GM21717 (cell line): ENCODE measurements around the gene MRPL4.

Experiments used
- ATAC-seq: cut with Tn5 transposase; IDR thresholded peaks from one replicate; pipeline ENCODE4 v1.9.1; 2021; ENCODE audit warnings: mild to moderate bottlenecking, moderate library complexity; ENCODE audit not compliant: unreplicated experiment

MRPL4 gene

DNA sequence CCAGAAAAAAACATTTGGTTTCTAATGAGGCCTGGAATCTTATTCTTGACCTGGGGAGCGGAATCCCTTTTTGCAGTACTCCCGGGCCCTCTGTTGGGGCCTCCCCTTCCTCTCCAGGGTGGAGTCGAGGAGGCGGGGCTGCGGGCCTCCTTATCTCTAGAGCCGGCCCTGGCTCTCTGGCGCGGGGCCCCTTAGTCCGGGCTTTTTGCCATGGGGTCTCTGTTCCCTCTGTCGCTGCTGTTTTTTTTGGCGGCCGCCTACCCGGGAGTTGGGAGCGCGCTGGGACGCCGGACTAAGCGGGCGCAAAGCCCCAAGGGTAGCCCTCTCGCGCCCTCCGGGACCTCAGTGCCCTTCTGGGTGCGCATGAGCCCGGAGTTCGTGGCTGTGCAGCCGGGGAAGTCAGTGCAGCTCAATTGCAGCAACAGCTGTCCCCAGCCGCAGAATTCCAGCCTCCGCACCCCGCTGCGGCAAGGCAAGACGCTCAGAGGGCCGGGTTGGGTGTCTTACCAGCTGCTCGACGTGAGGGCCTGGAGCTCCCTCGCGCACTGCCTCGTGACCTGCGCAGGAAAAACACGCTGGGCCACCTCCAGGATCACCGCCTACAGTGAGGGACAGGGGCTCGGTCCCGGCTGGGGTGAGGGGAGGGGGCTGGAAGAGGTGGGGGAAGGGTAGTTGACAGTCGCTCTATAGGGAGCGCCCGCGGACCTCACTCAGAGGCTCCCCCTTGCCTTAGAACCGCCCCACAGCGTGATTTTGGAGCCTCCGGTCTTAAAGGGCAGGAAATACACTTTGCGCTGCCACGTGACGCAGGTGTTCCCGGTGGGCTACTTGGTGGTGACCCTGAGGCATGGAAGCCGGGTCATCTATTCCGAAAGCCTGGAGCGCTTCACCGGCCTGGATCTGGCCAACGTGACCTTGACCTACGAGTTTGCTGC lies 35.1 kb downstream of the MRPL4 start, which contains the start of gene ICAM4:
Gene ICAM4 (plus strand): TSS at position 153 of the 935 bp plus-strand sequence. CDS start 58 bp downstream, at position 211.
- ATAC-seq, result no peak

DNA sequence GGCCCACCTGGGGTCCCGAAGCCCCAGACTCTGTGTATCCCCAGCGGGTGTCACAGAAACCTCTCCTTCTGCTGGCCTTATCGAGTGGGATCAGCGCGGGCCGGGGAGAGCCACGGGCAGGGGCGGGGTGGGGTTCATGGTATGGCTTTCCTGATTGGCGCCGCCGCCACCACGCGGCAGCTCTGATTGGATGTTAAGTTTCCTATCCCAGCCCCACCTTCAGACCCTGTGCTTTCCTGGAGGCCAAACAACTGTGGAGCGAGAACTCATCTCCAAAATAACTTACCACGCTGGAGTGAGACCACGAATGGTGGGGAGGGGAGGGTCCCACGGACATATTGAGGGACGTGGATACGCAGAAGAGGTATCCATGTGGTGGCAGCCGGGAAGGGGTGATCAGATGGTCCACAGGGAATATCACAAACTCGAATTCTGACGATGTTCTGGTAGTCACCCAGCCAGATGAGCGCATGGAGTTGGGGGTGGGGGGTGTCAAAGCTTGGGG lies 36.7 kb downstream of the MRPL4 start:
- no peak for ATAC-seq

DNA sequence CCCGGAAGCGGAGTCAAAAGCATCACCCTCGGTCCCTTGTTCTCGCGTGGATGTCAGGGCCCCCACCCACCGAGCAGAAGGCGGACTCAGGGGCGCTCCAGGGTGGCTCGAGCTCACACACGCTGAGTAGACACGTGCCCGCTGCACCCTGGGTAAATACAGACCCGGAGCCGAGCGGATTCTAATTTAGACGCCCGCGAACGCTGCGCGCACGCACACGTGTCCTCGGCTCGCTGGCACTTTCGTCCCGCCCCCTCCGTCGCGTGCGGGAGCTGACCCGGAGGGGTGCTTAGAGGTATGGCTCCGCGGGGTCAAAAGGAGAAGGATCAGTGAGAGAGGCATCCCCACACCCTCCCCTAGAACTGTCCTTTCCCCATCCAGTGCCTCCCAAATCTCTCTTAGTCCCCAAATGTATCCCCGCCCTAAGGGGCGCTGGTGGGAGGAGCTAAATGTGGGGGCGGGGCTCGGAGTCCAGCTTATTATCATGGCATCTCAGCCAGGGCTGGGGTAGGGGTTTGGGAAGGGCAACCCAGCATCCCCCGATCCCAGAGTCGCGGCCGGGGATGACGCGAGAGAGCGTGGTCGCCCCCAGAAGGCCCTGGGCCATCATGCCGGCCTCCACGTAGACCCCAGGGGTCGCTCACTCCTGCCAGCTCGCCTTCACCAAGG lies 37.3 kb downstream of the MRPL4 start:
- no peak for ATAC-seq

DNA sequence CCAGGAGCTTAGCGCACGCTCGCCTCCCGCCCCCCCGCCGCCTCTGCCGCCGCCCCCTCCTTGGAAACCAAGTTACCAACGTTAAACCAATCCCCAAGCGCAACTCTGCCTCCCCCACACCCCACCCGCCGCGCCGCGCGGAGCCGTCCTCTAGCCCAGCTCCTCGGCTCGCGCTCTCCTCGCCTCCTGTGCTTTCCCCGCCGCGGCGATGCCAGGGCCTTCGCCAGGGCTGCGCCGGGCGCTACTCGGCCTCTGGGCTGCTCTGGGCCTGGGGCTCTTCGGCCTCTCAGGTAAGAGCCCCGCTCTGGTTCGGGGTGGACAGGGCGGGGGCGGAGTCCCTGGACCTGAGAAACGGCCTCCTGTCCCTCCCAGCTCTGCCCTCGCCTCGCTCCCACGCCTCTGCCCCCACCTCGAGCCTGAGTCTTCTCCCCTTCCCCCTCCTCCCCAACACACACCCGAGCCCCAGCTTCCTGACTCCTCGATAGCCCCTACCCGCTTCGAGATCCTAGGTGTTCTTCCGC lies 37.9 kb downstream of the MRPL4 start, which contains the start of gene ICAM5:
Gene ICAM5 (plus strand): TSS at position 117 of the 521 bp plus-strand sequence. CDS start 92 bp downstream, at position 209.
- no peak for ATAC-seq

DNA sequence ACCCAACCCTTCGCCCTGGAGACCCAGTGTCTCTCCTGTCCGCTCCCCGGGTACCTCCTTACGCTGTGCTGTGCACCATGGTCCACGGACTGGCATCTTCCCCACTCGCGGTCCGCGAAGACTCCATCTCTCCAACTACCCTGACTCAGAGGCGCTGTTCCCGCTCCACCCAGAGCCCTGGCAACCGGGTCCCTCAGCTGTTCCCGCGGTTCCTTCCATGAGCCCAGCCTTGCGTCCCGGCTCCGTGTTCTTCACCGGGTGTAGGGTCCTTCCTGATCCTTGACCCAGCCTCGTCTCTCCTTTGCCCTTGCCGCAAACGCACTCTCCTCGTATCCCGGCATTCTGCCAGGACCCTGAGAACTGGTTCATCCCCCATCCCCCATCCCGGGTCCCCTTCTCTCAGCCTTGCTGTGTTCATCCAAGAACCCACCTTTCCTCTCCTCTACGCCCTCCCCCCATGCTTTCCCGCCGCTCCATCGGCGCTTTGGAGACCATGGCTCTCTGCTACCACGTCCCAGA lies 38.4 kb downstream of the MRPL4 start:
- no peak for ATAC-seq

DNA sequence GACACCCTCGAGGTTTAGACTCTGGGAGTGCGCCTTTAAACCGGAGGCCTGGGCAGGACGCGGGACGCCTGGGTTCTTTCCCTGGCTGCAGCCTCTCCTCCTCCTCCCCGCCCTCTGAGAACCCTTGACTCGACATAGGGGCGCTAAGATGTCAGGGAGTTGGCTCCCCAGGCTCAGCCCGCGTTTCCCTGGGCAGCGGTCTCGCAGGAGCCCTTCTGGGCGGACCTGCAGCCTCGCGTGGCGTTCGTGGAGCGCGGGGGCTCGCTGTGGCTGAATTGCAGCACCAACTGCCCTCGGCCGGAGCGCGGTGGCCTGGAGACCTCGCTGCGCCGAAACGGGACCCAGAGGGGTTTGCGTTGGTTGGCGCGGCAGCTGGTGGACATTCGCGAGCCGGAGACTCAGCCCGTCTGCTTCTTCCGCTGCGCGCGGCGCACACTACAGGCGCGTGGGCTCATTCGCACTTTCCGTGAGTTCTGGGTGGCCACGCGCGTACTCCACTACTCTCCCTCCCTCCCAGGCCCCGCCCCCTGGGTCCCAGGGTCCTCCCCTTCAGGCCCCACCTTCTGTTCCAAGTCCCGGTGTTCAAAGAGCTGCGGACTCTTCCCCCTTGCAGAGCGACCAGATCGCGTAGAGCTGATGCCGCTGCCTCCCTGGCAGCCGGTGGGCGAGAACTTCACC lies 39.0 kb downstream of the MRPL4 start:
- no peak for ATAC-seq

DNA sequence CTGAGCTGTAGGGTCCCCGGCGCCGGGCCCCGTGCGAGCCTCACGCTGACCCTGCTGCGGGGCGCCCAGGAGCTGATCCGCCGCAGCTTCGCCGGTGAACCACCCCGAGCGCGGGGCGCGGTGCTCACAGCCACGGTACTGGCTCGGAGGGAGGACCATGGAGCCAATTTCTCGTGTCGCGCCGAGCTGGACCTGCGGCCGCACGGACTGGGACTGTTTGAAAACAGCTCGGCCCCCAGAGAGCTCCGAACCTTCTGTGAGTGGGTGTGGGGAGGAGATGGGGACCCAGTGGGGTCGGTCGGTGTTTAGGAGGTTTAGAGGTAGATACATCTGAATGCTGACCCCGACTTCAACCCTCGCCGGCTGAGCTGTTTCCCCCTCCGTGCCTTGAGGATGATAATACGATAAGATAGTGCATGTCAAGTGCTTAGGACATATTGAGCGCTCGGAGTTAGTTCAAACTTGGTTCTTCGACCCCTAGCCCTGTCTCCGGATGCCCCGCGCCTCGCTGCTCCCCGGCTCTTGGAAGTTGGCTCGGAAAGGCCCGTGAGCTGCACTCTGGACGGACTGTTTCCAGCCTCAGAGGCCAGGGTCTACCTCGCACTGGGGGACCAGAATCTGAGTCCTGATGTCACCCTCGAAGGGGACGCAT lies 39.7 kb downstream of the MRPL4 start:
- ATAC-seq, result peak; percentile 1

DNA sequence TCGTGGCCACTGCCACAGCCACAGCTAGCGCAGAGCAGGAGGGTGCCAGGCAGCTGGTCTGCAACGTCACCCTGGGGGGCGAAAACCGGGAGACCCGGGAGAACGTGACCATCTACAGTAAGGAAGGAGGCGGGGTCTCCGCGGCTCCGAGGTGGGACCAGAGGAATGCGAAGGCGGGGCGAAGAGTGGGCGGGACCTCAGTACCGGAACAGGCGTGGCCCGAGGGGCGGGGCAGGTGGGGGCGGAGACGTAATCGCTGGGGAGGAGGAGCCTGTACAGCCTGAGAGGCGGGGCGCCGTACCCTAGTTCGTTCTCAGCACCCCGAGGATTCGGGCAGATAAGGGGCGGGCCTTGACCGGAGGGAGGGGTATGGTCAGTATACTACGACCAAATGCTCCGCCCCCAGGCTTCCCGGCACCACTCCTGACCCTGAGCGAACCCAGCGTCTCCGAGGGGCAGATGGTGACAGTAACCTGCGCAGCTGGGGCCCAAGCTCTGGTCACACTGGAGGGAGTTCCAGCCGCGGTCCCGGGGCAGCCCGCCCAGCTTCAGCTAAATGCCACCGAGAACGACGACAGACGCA lies 40.3 kb downstream of the MRPL4 start:
- peak; percentile 34 for ATAC-seq

DNA sequence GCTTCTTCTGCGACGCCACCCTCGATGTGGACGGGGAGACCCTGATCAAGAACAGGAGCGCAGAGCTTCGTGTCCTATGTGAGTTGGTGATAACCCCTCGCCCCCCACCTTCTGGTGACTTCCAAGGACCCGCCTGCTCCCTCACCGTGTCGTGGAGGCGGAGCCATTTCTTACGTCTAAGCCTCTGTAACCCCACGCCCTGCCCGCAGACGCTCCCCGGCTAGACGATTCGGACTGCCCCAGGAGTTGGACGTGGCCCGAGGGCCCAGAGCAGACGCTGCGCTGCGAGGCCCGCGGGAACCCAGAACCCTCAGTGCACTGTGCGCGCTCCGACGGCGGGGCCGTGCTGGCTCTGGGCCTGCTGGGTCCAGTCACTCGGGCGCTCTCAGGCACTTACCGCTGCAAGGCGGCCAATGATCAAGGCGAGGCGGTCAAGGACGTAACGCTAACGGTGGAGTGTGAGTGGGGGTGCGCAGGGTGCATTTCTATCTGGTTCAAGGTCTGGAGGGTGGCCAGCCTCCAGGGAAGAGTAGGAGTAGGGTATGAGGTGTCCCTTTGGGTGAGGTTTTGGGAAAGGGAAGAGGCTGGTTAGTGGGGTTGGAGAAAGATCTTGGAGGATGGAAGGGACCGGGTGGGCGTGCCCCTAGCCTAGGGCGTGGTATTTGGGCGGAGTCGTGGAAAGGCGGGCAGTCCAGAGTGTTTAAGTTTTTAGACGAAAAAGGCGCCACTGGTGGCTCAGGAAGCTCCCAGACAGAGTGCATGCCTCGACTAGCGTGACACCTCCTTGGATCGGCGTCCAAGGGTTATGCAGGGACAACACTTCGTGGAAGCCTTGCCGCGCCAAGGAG lies 41.0 kb downstream of the MRPL4 start:
- no peak for ATAC-seq

DNA sequence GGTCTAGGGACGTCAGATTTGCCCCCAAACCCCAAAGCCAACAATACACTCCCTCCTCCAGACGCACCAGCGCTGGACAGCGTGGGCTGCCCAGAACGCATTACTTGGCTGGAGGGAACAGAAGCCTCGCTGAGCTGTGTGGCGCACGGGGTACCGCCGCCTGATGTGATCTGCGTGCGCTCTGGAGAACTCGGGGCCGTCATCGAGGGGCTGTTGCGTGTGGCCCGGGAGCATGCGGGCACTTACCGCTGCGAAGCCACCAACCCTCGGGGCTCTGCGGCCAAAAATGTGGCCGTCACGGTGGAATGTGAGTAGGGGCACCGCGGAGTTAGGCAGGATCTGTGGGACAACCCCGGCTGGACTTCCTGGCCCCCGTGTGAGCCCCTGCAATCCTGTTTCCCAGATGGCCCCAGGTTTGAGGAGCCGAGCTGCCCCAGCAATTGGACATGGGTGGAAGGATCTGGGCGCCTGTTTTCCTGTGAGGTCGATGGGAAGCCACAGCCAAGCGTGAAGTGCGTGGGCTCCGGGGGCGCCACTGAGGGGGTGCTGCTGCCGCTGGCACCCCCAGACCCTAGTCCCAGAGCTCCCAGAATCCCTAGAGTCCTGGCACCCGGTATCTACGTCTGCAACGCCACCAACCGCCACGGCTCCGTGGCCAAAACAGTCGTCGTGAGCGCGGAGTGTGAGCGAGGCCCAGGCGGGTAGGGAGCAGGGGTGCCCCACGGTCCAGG lies 41.8 kb downstream of the MRPL4 start:
- no peak for ATAC-seq

DNA sequence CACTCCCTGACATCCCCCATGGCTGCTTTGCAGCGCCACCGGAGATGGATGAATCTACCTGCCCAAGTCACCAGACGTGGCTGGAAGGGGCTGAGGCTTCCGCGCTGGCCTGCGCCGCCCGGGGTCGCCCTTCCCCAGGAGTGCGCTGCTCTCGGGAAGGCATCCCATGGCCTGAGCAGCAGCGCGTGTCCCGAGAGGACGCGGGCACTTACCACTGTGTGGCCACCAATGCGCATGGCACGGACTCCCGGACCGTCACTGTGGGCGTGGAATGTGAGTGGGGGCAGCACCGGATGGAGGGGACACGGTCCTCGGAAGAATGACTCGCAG lies 42.3 kb downstream of the MRPL4 start:
- no peak for ATAC-seq

DNA sequence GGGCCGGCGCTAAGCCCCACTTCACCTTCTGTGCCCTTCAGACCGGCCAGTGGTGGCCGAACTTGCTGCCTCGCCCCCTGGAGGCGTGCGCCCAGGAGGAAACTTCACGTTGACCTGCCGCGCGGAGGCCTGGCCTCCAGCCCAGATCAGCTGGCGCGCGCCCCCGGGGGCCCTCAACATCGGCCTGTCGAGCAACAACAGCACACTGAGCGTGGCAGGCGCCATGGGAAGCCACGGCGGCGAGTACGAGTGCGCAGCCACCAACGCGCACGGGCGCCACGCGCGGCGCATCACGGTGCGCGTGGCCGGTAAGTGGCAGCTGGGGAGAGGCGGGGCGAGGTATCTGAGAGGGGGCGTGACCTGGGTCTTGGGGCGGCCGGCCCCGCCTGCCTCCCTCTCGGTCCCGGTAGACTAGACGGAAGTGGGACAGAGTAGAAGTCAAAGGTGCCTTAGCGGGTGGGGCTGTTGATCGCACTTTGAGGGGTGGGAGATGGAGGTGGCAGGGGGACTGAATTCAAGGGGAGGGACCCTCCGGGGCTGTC lies 43.4 kb downstream of the MRPL4 start:
- no peak for ATAC-seq

DNA sequence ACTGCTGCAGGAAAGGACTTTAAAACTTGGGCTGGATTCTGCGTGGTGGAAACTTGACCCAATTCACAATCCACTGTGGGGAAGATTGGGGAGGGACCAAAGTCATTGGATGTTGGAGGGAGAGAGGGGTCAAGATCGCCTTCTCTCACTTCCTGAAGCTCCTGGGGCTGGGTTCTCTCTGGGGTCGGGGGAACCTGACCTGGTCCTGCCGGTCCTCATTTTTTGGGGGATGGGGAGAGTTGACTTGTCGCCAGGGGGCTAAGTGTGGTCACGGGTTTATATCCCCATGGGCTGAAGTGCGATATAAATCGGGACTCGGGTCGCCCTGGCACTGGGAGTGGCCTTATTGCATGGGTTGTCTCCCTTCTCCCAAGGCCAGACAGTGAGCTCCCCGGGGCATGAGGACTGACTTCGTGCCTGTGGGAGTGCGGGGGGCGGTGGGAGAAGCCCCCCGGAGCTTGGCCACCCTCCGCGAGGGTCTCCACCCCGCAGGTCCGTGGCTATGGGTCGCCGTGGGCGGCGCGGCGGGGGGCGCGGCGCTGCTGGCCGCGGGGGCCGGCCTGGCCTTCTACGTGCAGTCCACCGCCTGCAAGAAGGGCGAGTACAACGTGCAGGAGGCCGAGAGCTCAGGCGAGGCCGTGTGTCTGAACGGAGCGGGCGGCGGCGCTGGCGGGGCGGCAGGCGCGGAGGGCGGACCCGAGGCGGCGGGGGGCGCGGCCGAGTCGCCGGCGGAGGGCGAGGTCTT lies 44.0 kb downstream of the MRPL4 start:
- ATAC-seq, result no peak

DNA sequence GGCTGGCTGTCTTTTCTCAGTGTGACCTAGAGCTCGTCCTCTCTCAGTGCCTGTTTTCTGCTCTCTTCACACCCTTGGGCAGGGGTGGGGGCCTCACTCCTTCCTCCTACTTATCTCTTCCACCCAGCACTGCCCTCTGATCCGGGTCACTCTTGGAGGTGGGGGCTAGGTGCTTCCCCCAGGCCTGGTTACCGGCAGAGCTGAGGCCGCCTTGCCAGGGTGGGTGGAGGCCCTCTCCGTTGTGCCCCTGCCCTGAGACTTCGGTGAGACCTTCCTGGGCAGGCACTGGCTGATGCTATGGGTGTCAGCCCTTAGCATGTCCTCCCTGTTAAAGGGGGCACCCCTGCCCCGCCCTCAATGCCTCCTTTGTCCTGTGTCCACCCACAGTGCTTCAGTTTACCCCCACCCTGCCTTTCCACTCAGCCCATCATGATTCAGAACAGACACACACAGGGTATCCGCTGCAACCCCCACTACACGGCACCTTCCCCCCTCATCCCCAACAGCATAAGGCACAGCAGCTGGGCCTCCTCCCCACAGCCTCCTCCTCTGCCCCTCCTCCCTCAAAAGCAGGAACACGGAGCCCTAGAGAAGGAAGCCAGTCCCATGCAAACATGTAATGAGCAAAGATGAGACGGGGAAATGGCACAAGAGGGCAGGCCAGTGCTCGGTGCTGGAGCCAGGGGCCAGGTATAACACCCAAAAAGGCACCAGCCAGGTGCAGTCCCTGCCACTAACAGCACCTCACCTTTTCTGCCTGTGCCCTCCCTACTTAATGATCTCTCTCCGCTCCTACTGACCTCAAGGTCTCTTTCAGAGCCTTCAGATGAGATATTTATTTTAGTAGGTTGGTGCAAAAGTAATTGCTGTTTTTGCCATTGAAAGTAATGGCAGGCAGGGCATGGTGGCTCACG lies 47.8 kb downstream of the MRPL4 start:
- no peak for ATAC-seq

DNA sequence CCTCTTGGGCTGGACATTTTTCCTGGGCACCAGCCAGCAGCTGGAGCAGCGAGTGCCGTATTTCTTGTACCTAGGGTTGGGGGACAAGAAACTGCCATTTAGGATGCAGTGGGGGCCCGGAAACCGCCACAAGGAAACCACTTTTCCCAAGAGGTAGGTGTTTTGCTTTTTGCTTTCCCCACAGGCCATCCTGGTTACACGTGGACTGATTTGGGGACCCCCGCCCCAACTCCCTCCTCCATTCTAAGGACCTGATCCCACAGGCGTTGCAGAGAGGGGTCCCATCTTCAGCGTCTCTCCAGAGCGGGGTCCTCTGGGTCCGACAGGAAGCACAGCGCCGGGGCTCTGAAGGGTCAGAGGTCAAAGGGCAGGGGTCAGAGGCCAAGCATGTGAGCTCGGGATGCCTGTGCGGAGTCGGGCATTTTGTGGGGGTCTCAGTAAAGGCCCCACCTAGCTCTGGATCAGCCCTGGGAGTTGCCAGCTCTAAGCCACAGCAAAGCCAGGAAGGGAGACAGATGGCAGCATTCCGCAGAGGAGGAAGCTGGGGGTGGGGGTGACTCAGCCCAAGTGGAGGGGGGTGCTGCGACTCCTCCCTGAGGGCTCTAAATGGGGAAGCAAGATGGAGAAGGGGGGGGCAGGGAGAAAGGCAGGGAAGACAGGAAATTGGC lies 53.3 kb downstream of the MRPL4 start:
- ATAC-seq, result no peak

DNA sequence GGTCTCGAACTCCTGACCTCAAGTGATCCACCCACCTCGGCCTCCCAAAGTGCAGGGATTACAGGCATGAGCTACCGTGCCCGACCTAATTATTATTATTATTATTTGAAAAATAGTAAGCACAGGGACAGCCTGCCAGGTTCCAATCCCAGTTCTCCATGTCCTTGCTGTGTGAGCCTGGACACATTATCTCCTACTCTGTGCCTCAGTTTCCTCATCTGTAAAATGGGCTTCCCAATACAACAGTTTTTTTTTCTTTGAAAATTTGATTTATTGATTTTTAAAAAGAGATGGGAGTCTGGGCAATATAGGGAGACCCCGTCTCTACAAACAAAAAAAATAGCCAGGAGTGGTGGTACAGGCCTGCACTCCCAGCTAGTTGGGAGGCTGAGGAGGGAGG lies 54.3 kb downstream of the MRPL4 start:
- ATAC-seq, result no peak
